K562 (cell line): ENCODE results near the gene CLEC3B. TPM values are rescaled to one million over a fixed set of nuclear protein-coding genes. Genes with fewer than 3 reads are reported as not detected.

Source experiments
- CREBBP ChIP-seq: IDR thresholded peaks from one replicate; pipeline ENCODE4 v1.6.1; 2012; ENCODE audit warnings: low read depth, mild to moderate bottlenecking, control low read depth, inconsistent platforms, low read length
- ELF1 ChIP-seq: fragments of 200-800 bp; sonication (Bioruptor generic); IDR thresholded peaks from 2 replicates; pipeline ENCODE4 v1.6.1; 2016; ENCODE audit warnings: missing genetic modification characterization, missing compliant biosample characterization
- KDM2B ChIP-seq: fragments of 250-450 bp; sonication (Bioruptor Pico); IDR thresholded peaks from 2 replicates; pipeline ENCODE4 v1.8.0; 2021; ENCODE audit warnings: mild to moderate bottlenecking, moderate library complexity
- MCM5 ChIP-seq: fragments of 450-650 bp; IDR thresholded peaks from 2 replicates; pipeline ENCODE4 v1.6.1; 2016; ENCODE audit warnings: low read depth
- PCBP1 ChIP-seq: fragments of 200-400 bp; formaldehyde crosslinking; IDR thresholded peaks from 2 replicates; pipeline ENCODE4 v1.6.1; 2018; ENCODE audit warnings: mild to moderate bottlenecking, low read depth, low read length; ENCODE audit not compliant: poor library complexity, severe bottlenecking
- PPARD ChIP-seq: fragments of 250-450 bp; sonication (Bioruptor Pico); IDR thresholded peaks from 2 replicates; pipeline ENCODE4 v1.8.0; 2022; ENCODE audit warnings: inconsistent platforms, mild to moderate bottlenecking, moderate library complexity
- PRMT5 ChIP-seq: sonication (generic); formaldehyde crosslinking; IDR thresholded peaks from 2 replicates; pipeline ENCODE4 v1.5.0; 2020; ENCODE audit warnings: missing genetic modification reagents
- PTBP1 ChIP-seq: fragments of 200-400 bp; formaldehyde crosslinking; IDR thresholded peaks from 2 replicates; pipeline ENCODE4 v1.6.1; 2017; ENCODE audit warnings: low read depth, low read length
- TGIF2 ChIP-seq: sonication (generic); formaldehyde crosslinking; IDR thresholded peaks from 2 replicates; pipeline ENCODE4 v1.8.1; 2022; ENCODE audit warnings: mild to moderate bottlenecking, missing genetic modification reagents, moderate library complexity
- YY1 ChIP-seq, 3 experiments: IDR thresholded peaks; 2 replicates each; pipeline ENCODE4 v1.6.1; 2011; ENCODE audit warnings: low read length in 2 of 3, mild to moderate bottlenecking in 2 of 3, moderate library complexity in 2 of 3, borderline replicate concordance in 1 of 3, control low read depth in 1 of 3, low read depth in 1 of 3; ENCODE audit not compliant: insufficient read depth in 3 of 3, insufficient replicate concordance in 2 of 3, control insufficient read depth in 1 of 3, insufficient read length in 1 of 3; ENCODE audit errors: extremely low read depth in 1 of 3
- ZNF140 ChIP-seq: fragments of 250-450 bp; sonication (Bioruptor Pico); IDR thresholded peaks from 2 replicates; pipeline ENCODE4 v1.8.0; 2021; ENCODE audit warnings: moderate library complexity, mild to moderate bottlenecking, inconsistent platforms
- ZNF175 ChIP-seq: fragments of 200-800 bp; sonication (Bioruptor generic); IDR thresholded peaks from 2 replicates; pipeline ENCODE4 v1.6.1; 2016; ENCODE audit warnings: low read depth, mild to moderate bottlenecking, missing genetic modification characterization, missing compliant biosample characterization
- ZNF384 ChIP-seq: IDR thresholded peaks from 2 replicates; pipeline ENCODE4 v1.6.1; 2012; ENCODE audit warnings: low read depth, low read length, improper control_type of control experiment
- ZNF778 ChIP-seq: fragments of 450-650 bp; formaldehyde crosslinking; IDR thresholded peaks from 2 replicates; pipeline ENCODE4 v1.4.0; 2020; ENCODE audit warnings: mild to moderate bottlenecking, moderate library complexity
- polyA plus RNA-seq, 8 experiments: library from polyadenylated mRNA; depleted of rRNA in 4 of 8; stranded (reverse) in 5 of 8; unstranded in 3 of 8; fragments of >200 nt; fragmentation: Nextera tagmentation in 2 of 8; fragmentation: Illumina TruSeq in 1 of 8; extraction: Ambion mirVana in 2 of 8; extraction: Trizol in 1 of 8; gene quantifications; 2 replicates each; pipeline versions ENCODE4 v1.2.1 to v1.2.3, GENCODE V29; 2011 to 2014; ENCODE audit warnings: inconsistent platforms in 1 of 8, missing spikeins in 1 of 8
- total RNA-seq, 7 experiments: library from RNA; depleted of rRNA in 6 of 7; stranded (reverse); fragments of >200 nt in 6 of 7; fragmentation: Illumina TruSeq in 2 of 7; extraction: Trizol in 2 of 7; gene quantifications; 2 replicates each; pipeline versions ENCODE4 v1.2.1 to v1.2.3, GENCODE V29; 2011 to 2021; ENCODE audit warnings: low replicate concordance in 1 of 7
- TF ChIP-seq, protein P1 (sequence below), 2 experiments: fragments of 450-650 bp; conservative IDR thresholded peaks; 2 replicates each; pipeline ENCODE4 v1.6.1; 2017; ENCODE audit warnings: mild to moderate bottlenecking in 2 of 2, moderate library complexity in 2 of 2
- TF ChIP-seq, protein P2 (sequence below): fragments of 200-800 bp; sonication (Bioruptor generic); IDR thresholded peaks from 2 replicates; pipeline ENCODE4 v1.6.1; 2017; ENCODE audit warnings: missing genetic modification characterization, missing compliant biosample characterization
- TF ChIP-seq, protein P3 (sequence below): sonication (generic); formaldehyde crosslinking; IDR thresholded peaks from 2 replicates; pipeline ENCODE4 v1.8.0; 2023; ENCODE audit warnings: missing genetic modification reagents, mild to moderate bottlenecking, borderline replicate concordance

The CLEC3B gene
- total and polyA plus RNA-seq, 9 of the 15 experiments (the other 6 are each of a cell fraction or from before 2014, with no cell fraction given), result not detected

DNA sequence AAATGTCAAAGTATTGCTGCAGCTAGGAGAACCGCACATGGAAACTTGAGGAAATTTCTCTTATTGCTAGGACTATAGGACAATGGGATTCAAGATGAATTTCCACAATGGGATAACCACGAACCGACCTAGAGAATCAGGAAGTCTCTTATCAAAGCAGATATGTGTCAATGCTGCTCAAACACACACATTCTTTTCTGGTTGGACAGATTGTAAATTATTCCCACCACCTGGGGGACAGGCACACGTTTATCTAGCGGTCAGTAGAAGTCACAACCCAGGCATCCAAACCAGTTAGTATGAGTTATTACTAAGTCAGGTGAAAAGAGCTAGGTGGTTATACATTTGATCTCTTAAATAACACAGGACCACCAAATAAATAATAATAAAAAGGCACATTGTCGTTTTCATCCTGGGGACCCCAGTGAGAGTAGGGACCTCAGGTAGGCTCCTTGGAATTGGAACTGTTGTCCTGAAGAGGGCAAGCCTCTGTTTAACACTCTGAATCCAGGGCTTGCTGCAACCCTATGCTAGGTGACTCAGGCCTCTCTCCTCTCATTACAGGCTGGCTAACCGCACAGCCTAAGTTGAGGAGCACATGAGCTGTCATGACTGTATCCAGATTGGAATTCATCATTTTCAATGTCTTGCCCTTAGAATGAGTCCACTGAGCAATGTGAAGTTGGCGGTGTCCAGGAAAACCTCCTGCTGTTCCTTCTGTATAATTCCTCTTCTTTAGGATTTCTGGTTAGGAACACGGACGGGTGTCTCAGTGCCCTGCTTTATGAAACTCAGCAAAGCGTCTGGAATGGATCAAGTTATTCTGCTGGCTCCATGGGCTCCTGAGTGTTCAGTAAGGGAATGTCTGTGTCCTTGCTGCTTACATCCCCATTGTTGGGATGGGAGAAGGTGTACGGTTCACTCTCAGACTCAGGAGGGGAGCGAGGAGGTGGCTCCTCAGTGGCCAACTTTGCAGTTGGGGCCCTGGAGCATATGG is 59.0 kb downstream of the CLEC3B start (continued):
- TF ChIP-seq TGIF2, result no peak
- no peak for TF ChIP-seq ZNF140
- TF ChIP-seq ZNF384, result no peak
- TF ChIP-seq, protein P1, sequence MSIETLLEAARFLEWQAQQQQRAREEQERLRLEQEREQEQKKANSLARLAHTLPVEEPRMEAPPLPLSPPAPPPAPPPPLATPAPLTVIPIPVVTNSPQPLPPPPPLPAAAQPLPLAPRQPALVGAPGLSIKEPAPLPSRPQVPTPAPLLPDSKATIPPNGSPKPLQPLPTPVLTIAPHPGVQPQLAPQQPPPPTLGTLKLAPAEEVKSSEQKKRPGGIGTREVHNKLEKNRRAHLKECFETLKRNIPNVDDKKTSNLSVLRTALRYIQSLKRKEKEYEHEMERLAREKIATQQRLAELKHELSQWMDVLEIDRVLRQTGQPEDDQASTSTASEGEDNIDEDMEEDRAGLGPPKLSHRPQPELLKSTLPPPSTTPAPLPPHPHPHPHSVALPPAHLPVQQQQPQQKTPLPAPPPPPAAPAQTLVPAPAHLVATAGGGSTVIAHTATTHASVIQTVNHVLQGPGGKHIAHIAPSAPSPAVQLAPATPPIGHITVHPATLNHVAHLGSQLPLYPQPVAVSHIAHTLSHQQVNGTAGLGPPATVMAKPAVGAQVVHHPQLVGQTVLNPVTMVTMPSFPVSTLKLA (conservative IDR thresholded peaks at IDR 0.05), result no peak
- peak; percentile 48; the same call in 1 of the 2 replicates for TF ChIP-seq ZNF175 (CRISPR knock-in tag)
- TF ChIP-seq, protein P2, sequence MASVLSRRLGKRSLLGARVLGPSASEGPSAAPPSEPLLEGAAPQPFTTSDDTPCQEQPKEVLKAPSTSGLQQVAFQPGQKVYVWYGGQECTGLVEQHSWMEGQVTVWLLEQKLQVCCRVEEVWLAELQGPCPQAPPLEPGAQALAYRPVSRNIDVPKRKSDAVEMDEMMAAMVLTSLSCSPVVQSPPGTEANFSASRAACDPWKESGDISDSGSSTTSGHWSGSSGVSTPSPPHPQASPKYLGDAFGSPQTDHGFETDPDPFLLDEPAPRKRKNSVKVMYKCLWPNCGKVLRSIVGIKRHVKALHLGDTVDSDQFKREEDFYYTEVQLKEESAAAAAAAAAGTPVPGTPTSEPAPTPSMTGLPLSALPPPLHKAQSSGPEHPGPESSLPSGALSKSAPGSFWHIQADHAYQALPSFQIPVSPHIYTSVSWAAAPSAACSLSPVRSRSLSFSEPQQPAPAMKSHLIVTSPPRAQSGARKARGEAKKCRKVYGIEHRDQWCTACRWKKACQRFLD (CRISPR knock-in tag), result peak; percentile 37; the same call in 1 of the 2 replicates
- no peak for TF ChIP-seq MCM5
- TF ChIP-seq ELF1 (tag), result no peak
- TF ChIP-seq, protein P3, sequence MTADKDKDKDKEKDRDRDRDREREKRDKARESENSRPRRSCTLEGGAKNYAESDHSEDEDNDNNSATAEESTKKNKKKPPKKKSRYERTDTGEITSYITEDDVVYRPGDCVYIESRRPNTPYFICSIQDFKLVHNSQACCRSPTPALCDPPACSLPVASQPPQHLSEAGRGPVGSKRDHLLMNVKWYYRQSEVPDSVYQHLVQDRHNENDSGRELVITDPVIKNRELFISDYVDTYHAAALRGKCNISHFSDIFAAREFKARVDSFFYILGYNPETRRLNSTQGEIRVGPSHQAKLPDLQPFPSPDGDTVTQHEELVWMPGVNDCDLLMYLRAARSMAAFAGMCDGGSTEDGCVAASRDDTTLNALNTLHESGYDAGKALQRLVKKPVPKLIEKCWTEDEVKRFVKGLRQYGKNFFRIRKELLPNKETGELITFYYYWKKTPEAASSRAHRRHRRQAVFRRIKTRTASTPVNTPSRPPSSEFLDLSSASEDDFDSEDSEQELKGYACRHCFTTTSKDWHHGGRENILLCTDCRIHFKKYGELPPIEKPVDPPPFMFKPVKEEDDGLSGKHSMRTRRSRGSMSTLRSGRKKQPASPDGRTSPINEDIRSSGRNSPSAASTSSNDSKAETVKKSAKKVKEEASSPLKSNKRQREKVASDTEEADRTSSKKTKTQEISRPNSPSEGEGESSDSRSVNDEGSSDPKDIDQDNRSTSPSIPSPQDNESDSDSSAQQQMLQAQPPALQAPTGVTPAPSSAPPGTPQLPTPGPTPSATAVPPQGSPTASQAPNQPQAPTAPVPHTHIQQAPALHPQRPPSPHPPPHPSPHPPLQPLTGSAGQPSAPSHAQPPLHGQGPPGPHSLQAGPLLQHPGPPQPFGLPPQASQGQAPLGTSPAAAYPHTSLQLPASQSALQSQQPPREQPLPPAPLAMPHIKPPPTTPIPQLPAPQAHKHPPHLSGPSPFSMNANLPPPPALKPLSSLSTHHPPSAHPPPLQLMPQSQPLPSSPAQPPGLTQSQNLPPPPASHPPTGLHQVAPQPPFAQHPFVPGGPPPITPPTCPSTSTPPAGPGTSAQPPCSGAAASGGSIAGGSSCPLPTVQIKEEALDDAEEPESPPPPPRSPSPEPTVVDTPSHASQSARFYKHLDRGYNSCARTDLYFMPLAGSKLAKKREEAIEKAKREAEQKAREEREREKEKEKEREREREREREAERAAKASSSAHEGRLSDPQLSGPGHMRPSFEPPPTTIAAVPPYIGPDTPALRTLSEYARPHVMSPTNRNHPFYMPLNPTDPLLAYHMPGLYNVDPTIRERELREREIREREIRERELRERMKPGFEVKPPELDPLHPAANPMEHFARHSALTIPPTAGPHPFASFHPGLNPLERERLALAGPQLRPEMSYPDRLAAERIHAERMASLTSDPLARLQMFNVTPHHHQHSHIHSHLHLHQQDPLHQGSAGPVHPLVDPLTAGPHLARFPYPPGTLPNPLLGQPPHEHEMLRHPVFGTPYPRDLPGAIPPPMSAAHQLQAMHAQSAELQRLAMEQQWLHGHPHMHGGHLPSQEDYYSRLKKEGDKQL (CRISPR knock-in tag), result no peak
- TF ChIP-seq PRMT5, result no peak
- no peak for TF ChIP-seq PCBP1
- no peak for TF ChIP-seq YY1 (IDR thresholded peaks at IDR 0.05; ENCODE audit: borderline replicate concordance in 1 of 3, control insufficient read depth in 1 of 3, extremely low read depth in 1 of 3, insufficient read depth in 3 of 3, insufficient read length in 1 of 3, insufficient replicate concordance in 2 of 3, low read depth in 1 of 3, low read length in 2 of 3)
- TF ChIP-seq ZNF778 (CRISPR knock-in tag), result no peak
- no peak for TF ChIP-seq KDM2B
- no peak for TF ChIP-seq CREBBP
- no peak for TF ChIP-seq PPARD (CRISPR knock-in tag)
- no peak for TF ChIP-seq PTBP1
